GM21367 (cell line): ENCODE data around the gene DAPK1.

Experiments
- ATAC-seq: cut with Tn5 transposase; IDR thresholded peaks from one replicate; pipeline ENCODE4 v1.9.1; 2021; ENCODE audit not compliant: unreplicated experiment

Gene DAPK1

DNA sequence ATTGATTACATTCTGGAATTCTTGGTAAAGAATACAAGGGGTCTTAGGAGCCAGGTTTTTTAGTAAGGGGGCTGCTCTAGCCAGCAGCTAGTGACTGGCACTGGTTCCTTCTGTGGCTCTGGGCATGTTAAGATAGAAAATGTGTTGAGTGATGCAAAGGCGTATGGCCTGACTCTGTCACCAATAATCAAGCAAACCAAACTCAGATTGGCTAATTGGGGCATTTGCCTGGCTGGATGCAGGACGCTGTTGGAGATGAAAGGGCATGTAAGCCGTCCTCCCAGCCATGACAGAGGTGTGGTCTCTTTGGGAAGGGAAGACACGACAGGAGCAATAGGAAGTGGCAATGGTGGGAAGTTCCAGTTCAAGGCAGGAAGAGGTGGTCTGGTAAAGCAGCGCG is 140.6 kb downstream of the DAPK1 start:
- ATAC-seq: no peak

DNA sequence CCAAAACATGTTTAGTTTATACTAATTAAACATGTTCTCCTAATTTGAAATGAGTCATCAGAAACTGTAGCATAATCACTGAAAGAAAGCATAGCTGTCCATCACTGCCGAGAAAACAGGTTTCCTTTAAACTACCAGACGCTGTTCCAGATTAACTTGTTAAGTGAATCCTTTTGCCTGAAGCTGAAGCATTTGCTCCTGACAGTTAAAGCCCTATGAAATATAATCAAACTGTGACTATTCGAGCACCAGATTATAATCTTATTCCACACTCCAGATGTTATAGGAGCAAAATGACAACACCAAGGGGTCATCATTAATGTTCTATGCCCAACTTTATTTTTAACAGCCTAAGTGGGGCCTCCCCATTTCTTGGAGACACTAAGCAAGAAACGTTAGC is 142.3 kb downstream of the DAPK1 start:
- no peak for ATAC-seq

- ATAC-seq: no peak
These were observed 142.7 kb downstream of the DAPK1 start for GRCh38 chr9:87640385-87640795.

GRCh38 chr9:87641067-87641466 is 143.4 kb downstream of the DAPK1 start:
- no peak for ATAC-seq

DNA sequence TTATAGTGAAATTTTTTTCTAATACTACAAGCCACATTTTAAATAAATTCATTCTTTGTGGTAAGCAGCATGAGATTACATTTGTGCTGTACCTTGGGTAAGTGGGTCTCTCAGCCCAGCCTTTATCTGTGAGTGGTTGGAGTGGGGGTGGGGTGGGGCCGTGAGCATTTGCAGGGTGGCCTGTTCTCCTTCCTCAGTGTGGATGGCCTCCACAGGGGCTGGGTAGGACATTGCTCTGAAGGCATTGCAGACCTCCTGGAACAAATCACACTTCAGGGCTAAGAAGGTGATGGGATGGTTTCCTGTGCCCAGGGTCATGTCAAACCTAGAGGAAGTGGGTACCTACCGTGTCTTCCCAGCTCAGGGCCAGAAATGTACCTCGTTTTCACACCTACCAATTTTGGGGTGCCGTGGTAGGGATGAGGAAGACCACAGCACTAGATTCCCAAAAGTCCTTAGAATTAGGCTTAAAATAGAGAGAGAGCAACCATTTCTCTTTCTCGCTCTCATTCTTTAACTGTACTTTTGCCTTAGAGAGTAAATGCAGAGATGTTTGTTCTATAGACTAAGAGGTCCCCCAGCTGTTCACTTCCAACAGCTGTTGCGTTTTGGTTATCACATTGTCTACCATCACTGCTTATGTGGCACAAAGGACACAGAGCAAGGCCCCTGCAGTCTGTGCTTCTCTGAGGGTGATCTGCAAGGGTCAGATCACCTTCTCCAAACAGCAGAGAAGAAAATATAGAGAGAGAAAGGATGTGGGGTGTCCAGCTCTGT is 144.9 kb downstream of the DAPK1 start:
- ATAC-seq: no peak

- ATAC-seq: no peak
These were observed 145.5 kb downstream of the DAPK1 start for GRCh38 chr9:87643107-87643650.

DNA sequence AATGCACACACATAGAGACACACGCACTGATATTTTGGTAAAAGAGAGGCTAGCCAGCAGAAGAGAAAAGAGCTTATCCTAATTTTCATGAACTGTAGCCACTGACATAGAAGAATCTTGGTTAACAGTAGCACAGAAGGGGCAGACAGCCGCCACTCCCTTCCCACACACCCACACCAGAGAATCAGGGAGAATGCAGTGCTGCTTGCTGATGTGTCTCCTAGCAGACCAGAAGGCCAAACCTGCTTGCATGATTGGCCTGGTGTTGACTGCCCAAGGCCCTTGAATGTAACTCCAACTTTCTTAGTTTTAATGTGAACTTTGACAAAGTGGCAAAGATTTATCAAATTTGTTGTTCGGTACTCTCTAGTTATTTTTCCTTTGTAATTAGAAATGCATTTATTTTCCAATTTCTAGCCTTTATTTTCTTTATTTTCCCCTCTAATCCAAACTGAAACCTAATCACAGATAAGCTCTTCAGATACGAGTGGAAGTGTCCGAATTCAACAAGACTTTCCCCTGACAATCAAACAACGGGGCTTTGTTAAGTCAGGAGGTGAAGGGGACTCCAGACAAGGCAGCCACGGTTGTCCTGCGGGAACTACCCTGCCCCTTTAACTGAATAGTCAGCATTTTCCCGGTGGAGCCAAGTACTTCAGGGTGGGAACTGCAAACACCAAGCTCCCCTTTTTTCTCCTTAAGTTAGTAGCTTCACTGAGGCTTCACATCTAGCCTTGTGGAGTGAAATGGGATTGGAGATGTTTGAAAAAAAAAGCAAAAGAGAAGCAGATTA is 146.3 kb downstream of the DAPK1 start:
- no peak for ATAC-seq

- ATAC-seq: no peak
These were observed 147.0 kb downstream of the DAPK1 start for GRCh38 chr9:87644659-87645058.

- ATAC-seq: no peak
These were observed 148.9 kb downstream of the DAPK1 start for GRCh38 chr9:87646546-87646945.

- ATAC-seq: no peak
These were observed 149.4 kb downstream of the DAPK1 start for GRCh38 chr9:87647114-87647513.

GRCh38 chr9:87648606-87649005 is 150.9 kb downstream of the DAPK1 start:
- ATAC-seq: no peak

DNA sequence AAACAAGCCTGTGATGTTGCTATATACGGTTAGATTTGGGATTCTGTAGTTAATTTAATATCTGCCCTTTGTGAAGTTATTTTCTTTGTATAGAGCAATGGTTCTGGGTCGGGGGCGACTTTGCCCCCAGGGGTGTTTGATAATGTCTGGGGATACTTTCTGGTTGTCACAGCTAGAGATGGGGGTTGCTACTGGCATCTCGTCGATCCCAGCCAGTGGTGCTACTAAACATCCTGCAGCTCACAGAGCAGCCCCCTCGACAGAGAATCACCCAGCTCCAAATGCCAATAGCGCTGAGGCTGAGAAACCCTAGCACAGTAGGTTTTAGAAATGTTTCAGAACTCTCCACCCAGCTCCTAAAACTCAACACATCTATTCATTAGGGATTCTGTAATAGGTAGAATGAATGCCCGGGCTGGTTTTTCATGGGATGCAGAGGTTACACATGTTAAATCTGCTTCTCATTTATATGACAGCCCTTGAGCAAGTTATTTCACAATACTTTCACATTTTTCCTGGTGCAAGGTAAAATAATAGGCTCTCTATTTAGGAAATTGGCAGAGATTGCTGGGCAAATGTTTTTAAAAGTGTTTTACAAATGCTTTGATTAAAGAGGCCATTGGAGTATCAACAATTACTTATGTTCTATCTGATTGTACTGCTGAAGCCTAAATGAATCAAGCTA is 153.1 kb downstream of the DAPK1 start:
- ATAC-seq: no peak

DNA sequence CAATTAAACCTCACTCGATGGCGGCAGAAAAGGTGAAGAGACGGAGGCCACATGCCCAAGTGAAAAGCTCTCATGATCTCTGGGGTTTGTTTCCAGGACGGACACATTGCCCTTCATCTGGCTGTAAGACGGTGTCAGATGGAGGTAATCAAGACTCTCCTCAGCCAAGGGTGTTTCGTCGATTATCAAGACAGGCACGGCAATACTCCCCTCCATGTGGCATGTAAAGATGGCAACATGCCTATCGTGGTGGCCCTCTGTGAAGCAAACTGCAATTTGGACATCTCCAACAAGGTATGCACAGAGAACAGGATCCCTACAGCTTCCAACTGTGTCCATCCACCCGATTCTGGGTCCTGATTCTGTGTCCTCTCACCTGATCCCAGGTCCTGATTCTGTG is 153.8 kb downstream of the DAPK1 start:
- no peak for ATAC-seq

GRCh38 chr9:87653941-87654340 is 156.3 kb downstream of the DAPK1 start:
- ATAC-seq: no peak

- ATAC-seq: no peak
These were observed 158.1 kb downstream of the DAPK1 start for GRCh38 chr9:87655731-87656130.

- ATAC-seq: no peak
These were observed 158.8 kb downstream of the DAPK1 start for GRCh38 chr9:87656485-87656884.

GRCh38 chr9:87657190-87657589 is 159.5 kb downstream of the DAPK1 start:
- ATAC-seq: no peak

- ATAC-seq: no peak
These were observed 160.2 kb downstream of the DAPK1 start for GRCh38 chr9:87657893-87658292.

GRCh38 chr9:87658511-87658910 is 160.8 kb downstream of the DAPK1 start:
- ATAC-seq: no peak

GRCh38 chr9:87659534-87660419 is 162.1 kb downstream of the DAPK1 start:
- ATAC-seq: no peak

- no peak for ATAC-seq
These were observed 163.6 kb downstream of the DAPK1 start for GRCh38 chr9:87661241-87661640.
